GM19467 (cell line): Measurements from ENCODE around the gene ASB6.
"Not testable (repeated sequence)": the region's sequence is repeated elsewhere in the genome, so short reads cannot be mapped to it uniquely, and the experiment has no call there.

ENCODE experiments used
- ATAC-seq: cut with Tn5 transposase; IDR thresholded peaks from one replicate; pipeline ENCODE4 v1.9.1; 2021; ENCODE audit warnings: mild to moderate bottlenecking, moderate library complexity; ENCODE audit not compliant: unreplicated experiment

ASB6 gene

DNA sequence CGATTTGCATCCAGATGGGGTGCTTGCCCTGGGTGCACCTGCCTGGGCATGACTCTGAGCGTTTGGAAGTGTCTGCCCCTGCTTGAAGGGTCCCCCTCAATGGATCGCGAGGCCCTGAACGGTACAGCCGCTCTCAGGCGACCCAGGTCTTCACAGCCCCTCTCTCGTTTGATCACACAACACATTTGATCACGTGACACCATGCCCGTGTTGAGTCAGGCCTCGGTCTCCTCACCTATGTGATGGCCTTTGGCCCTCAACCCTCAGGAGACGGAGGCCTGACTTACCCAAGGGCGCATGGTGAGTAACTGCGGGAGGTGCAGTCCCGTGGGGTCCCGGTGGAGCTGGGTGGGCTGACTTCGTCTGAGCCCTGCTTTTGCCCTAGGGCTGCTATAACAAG is 3.0 kb upstream of the ASB6 start:
- ATAC-seq: no peak

DNA sequence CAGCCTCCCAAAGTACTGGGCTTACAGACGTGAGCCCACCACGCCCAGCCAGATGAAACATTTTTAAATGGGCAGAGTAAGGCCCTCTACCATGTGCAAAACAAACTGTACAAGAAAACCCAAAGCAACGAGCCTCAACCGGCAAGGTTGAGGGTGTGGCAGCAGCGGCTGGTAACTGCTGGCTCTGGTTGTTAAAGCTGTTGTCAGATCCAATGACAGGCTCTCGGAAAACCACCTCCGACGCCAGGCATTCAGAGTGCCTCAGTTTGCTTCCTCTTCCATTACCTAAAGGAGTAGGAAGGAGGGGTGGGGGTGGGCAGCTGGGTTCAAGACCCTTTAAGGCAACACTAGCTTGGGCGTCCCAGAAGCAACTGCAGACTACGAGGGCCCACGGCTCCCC is 2.4 kb upstream of the ASB6 start:
- ATAC-seq: no peak

DNA sequence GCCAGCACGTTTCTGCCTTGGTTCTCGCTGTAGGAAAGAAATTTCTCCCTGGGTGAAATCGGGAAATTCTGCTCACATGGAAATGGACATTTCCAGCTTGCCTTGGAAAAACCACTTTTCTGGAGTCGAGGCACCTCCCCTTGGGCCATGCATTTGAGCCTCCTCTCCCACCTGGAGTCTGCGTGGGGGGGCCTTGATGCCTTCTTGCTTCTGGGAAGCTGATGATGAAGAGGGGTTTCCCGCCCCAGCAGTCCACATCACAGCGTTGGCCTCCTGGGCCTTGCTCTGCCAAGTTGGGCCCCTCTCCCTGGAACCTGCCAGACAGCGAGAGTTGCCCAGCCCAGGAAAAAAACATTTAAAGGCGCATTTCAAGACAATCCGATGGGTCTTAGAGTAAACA is 1.8 kb upstream of the ASB6 start:
- no peak for ATAC-seq

GRCh38 chr9:129640871-129641749 is 841 bp downstream of the ASB6 start:
- ATAC-seq: no peak

DNA sequence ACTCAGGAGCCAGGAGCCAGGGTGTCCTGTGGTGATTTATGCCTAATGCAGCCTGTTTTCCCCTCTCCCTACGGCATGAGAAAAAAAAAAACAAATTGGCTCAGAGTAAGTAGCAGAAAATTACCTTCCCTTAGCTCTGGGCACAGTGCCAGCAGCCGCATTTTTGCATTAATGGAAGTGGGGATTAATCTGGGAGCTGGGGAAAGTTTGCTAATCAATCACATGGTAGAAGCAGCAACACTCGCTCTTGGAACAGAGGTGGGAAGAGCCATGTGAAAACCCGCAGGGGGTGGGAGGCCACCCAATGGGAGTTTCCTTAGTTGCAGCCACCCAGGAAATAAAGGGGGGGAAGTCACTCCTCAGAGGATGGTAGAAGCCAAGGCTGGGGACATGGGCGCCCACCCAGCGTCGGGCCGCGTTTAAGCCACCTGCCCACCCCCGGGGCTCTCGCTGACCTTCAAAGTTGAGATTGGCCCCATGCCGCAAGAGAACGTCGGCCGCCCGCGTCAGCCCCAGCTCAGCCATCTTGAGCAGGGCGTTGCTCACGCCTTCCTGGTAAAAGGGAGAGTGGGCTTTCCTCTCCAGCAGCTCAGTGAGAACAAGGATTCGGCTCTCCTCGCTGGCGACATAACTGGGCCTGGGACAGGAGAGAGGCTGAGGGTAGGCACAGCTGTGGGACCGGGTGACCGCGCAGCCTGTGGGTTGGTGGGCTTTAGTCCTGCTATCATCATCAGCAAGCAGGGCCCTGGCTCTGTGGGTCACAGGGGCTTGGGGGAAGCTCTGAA is 1.7 kb downstream of the ASB6 start:
- no peak for ATAC-seq

DNA sequence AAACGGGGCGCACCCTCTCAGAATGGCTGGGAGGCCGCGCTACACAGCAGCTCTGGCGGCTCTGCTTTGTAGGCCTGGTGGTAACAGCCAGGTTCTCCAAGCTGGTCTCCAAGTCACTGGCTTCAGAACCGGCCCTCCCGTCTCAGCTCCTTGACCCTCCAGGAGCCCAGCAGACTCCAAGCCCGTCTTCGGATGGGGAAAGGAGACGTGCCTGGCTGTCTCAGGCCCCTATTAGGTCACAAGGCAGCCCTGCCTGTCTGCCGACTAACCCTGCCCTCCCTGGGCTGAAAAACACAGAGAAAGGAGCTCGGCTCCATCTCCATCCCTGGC is 2.2 kb downstream of the ASB6 start:
- no peak for ATAC-seq

DNA sequence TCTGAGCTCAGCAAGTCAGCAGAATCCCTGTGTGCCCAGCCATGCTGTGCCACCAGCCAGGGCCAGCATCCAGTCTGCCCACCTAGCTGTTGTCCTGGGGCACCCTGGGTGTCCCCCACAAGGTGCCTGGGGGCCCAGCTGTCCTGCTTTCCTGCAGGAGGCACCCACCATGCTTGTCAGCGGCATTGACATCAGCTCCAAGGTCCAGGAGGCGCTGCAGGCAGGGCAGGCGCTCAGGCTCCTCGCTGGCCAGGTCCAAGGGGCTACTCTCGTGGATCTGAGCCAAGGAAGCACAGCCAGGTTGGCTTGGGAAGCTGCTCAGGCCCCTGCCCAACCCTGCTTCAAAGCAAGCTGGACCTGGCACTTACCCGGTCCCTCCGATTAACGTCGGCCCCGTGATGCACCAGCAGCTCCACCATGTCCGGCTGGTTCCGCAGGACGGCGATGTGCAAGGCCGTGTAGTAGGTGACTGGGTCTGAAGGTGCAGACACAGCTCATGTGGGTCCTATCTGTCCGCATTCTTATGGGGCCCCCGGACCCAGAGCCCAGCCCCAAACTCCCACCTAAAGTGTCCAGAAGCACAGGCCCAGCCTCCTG is 2.8 kb downstream of the ASB6 start:
- ATAC-seq: no peak

DNA sequence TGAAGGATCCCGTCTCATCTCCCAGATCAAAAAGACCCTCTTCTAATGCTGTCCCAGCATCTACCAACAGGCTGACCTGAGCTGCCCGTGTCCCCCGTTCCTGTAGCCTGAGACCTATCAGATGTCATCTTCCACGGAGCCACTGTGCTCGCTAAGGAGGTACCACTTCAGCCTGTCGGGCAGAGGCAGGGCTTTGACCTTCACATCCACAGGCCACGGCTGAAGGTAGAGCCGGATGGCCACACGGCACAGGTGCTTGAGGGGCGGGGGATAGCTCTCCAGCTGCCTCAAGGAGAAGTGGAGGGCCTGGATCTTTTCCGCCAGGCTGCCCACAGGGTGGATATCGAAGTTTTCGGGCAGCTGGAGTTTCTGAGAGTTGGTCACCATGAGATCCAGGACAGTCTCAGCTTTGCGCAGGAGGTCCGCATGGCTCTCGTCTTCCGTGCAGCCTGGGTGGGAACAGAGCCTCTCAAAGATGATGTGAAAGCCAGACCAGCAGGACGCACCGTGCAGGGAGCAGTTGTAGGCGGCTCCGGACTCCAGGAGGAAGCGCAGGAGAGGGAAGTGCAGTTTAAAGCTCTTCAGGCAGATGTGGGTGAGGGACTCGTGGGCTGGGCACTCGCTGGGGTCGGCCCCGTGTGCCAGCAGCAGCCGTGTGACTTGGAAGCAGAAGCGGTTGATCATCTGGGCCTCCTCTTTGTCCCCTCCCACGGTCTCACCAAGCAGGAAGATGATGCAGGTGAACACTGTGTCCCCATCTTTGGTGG is 4.1 kb downstream of the ASB6 start:
- ATAC-seq: no peak

GRCh38 chr9:129637102-129637501 is 4.8 kb downstream of the ASB6 start:
- ATAC-seq: no peak

GRCh38 chr9:129636343-129636742 is 5.6 kb downstream of the ASB6 start:
- not testable (repeated sequence) for ATAC-seq

- no peak for ATAC-seq
These were observed 6.6 kb downstream of the ASB6 start for GRCh38 chr9:129635099-129636065.

DNA sequence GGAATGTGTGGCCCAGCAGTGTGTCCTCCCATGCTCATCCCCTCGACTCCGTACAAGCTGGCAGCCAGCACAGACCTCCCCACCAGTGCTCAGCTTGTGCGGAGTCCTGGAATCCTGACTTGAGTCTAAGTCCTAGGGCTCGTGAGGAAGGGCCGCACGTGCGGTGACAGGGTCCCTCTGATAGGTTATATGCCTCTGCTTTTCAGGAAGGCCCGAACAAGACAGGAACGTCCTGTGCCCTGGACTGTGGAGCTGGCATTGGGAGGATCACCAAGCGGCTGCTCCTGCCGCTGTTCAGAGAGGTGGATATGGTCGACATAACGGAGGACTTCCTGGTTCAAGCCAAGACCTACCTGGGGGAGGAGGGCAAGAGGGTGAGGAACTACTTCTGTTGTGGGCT is 8.1 kb downstream of the ASB6 start:
- no peak for ATAC-seq

- no peak for ATAC-seq
These were observed 8.7 kb downstream of the ASB6 start for GRCh38 chr9:129633207-129633606.

DNA sequence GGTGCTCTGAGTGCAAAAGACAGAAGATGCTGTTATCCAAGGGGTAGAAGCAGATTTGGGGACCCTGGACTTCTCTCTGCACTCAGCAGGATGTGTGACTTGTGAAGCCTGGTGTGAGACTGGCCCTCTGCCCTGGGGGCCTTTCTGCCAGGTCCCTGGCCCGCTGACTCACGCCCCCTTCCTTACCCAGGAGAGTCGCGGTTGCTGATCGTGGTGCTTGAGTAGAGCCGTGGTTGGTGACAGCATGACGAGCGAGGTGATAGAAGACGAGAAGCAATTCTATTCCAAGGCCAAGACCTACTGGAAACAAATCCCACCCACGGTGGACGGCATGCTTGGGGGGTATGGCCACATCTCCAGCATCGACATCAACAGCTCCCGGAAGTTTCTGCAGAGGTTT is 9.5 kb downstream of the ASB6 start:
- ATAC-seq: no peak

- no peak for ATAC-seq
These were observed 10.2 kb downstream of the ASB6 start for GRCh38 chr9:129631674-129632129.

DNA sequence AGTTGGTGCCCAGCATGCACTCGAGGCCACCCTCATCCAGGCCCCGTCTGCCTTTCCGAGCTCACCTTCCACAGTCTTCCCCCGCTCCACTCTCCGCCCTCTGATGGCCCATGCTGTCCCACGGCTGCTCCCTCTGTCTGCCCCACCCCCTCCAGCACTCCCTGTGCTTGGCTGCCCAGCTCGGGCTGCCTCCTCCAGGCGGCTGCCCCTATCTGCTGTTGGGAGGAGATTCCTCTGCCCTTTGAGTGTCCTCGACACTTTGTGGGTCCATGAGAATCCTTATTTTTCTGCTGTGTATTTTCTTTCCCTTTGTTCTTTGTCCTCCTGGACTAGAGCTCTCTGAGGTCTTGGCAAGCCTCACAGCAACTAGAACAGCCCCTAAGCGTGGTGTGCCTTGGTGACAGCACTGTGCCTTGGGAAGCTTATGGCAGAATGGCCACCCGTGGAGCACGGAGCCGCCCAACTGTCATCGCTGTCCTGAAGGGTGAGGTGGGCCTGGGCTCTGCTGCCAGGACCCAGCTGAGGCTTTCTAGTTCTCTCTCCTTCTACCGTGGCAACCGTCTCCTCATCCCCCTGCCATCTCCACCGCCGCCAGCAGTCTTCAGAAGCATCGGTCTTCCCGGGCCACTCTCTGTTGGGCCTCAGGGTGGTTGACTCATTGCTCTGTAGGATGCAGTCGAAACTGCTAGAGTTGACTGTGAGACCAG is 10.8 kb downstream of the ASB6 start:
- no peak for ATAC-seq

GRCh38 chr9:129629251-129629820 is 12.6 kb downstream of the ASB6 start:
- no peak for ATAC-seq

DNA sequence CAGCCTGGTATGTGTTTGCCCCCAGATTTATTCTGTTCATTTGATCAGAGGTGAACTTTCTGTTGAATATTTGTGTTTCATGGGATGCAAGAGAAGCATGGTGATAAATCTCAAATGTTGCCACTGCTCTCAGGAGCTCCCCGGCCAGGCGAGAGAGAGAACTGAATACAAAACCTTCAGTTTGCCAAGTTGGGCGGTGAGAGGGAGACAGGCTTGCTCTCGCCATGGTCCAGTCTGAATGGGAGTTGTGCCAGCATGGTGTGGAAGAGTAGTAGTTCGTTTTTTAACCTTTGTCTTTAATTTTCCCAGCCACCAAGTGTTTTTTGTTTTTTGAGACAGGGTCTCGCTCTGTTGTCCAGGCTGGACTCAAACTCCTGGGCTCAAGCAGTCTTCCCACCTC is 13.2 kb downstream of the ASB6 start:
- ATAC-seq: no peak
